AG04450 (cell line): Measurements from ENCODE around the gene CENPP. TPM values are rescaled to one million over a fixed set of nuclear protein-coding genes. Genes with fewer than 3 reads are reported as not detected.

Experiments used
- CTCF ChIA-PET: fragments of 300-600, 350-600 bp; formaldehyde crosslinking; extraction: SDS; loops from one replicate; lab custom pipeline; 2022; ENCODE audit warnings: antibody characterized with exemption, inconsistent platforms; lab: Charles Lee
- POLR2A ChIA-PET: fragments of 350-600 bp; formaldehyde crosslinking; extraction: SDS; loops from one replicate; lab custom pipeline; 2021; ENCODE audit warnings: antibody characterized with exemption, inconsistent platforms; lab: Yijun Ruan, JAX
- DNase-seq: peaks from one replicate; pipeline ENCODE4 v3.0.0-alpha.2; 2011; ENCODE audit warnings: low read depth, low spot score
- H3K27ac ChIP-seq: one replicate; pipeline ENCODE4 v1.5.1; 2012; ENCODE audit warnings: low read depth, low read length, control low read depth
- H3K27me3 ChIP-seq: one replicate; pipeline ENCODE4 v1.6.0; 2012; ENCODE audit warnings: low read length; ENCODE audit not compliant: control insufficient read depth, insufficient read depth
- H3K4me3 ChIP-seq: 2 replicates; pipeline ENCODE4 v1.5.1; 2011; ENCODE audit warnings: mild to moderate bottlenecking, low read depth, low read length, control low read depth
- H3K9me3 ChIP-seq: 2 replicates; pipeline ENCODE4 v1.5.1; 2012; ENCODE audit warnings: low read length; ENCODE audit not compliant: control insufficient read depth, insufficient read depth
- polyA plus RNA-seq: library from polyadenylated mRNA; depleted of rRNA; stranded (reverse); fragments of >200 nt; gene quantifications from 2 replicates; pipeline ENCODE4 v1.2.3, GENCODE V29; 2011
- TF ChIP-seq, protein P1 (sequence below): IDR thresholded peaks from 2 replicates; pipeline ENCODE4 v1.5.1; 2011; ENCODE audit warnings: low read depth, low read length, control low read depth, inconsistent platforms

The CENPP gene
- polyA plus RNA-seq, 1 experiment = 4.4 TPM

DNA sequence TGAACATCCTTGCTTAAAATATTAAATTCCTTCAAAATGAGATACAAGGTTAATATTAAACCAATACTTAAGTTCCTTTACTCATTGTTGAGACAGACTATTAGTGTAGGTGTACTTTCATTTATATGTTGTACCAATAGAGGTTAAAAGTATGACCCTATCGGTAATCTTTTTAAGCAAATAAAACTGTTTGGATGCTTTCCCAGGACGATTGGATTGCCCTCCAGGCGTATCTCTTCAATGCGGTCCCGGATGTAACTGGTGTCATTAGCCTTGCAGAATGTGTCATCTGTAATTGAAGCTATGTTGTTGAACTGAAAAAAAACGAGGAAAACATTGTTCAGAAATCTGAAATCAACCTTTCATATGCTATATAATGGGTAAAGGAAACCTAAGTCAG lies 59.7 kb downstream of the CENPP start:
- ChIA-PET CTCF (no interaction called here), POLR2A (no interaction called here)
- no peak overlapping the region for H3K27ac ChIP-seq
- no peaks in the 10 kb centered on the region for H3K9me3 ChIP-seq
- no peak overlapping the region for H3K4me3 ChIP-seq
- no peaks in the 10 kb centered on the region for H3K27me3 ChIP-seq
- DNase-seq = no peak
- TF ChIP-seq, protein P1, sequence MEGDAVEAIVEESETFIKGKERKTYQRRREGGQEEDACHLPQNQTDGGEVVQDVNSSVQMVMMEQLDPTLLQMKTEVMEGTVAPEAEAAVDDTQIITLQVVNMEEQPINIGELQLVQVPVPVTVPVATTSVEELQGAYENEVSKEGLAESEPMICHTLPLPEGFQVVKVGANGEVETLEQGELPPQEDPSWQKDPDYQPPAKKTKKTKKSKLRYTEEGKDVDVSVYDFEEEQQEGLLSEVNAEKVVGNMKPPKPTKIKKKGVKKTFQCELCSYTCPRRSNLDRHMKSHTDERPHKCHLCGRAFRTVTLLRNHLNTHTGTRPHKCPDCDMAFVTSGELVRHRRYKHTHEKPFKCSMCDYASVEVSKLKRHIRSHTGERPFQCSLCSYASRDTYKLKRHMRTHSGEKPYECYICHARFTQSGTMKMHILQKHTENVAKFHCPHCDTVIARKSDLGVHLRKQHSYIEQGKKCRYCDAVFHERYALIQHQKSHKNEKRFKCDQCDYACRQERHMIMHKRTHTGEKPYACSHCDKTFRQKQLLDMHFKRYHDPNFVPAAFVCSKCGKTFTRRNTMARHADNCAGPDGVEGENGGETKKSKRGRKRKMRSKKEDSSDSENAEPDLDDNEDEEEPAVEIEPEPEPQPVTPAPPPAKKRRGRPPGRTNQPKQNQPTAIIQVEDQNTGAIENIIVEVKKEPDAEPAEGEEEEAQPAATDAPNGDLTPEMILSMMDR = no peak

DNA sequence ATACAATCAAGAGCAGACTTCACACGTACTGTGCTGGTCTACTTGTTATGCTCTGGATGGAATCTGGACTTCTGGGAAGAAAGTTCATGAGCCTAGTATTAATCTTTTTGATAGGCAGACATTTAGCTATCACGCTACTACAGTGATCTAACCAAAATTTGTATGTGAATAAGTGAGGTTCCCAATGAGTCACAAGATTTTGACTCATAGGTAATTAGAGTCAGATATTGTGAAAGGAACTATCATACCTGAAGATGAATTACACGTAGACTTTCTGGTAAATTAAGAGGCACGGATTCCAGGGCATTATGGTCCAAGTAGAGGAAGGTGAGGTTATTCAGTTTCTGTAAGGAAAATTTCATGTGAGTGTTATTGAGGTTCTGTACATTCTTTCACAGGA lies 60.2 kb downstream of the CENPP start:
- ChIA-PET POLR2A (no interaction called here), CTCF (no interaction called here)
- no peak overlapping the region for H3K27ac ChIP-seq

DNA sequence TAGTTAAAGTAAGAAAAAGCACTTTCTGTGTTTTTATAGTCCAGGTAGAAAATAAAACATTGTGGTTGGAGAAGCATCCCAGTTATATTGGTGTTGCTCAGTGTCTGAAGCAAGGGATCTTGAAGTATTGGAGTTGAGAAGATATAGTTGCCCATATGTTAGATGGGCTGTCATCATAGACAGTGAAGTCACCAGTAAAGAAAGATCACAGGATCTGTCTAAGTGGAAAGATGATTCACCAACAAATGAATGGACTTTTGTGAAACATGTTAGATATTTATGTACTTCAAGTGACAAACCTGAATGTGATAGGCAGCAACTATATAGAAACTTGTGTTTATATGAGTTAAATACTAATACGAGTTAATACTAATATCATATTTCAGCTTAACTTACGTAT lies 66.9 kb downstream of the CENPP start:
- DNase-seq = no peak
- POLR2A ChIA-PET = no interaction called here

More for the DNA sequence above, 60.2 kb downstream of the CENPP start:
- Histone ChIP-seq H3K27me3 (no peaks in the 10 kb centered on the region), H3K4me3 (no peak overlapping the region), H3K9me3 (no peaks in the 10 kb centered on the region)
- DNase-seq = no peak
- TF ChIP-seq, protein P1 = no peak

DNA sequence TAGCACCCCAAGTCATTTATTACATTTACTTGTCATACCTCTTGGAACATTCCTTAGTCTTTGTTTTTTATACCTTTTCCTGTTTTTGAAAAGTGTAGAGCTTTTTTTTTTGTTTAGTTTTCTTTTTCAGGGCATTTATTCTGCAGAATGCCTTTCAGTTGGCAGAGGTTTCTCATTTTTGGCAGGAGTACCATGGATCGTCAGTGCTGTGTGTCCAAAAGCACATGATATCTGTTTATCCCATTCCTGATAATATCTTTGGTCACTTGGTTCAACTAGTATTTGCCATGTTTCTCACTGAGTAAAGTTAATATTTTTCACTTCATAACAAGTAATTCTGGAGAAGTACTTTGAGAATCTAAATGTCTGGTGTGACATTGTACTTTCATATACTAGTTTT lies 67.9 kb downstream of the CENPP start:
- H3K4me3 ChIP-seq = no peak overlapping the region

More for the DNA sequence above, 66.9 kb downstream of the CENPP start:
- Histone ChIP-seq H3K9me3 (no peaks in the 10 kb centered on the region), H3K27ac (no peak overlapping the region), H3K27me3 (no peaks in the 10 kb centered on the region), H3K4me3 (no peak overlapping the region)
- CTCF ChIA-PET = interaction anchor here (1.0 kb wide), 1 partner anchor 47 kb away, joined by 3 read pairs; no protein-coding TSS in a partner anchor
- TF ChIP-seq, protein P1 = no peak

DNA sequence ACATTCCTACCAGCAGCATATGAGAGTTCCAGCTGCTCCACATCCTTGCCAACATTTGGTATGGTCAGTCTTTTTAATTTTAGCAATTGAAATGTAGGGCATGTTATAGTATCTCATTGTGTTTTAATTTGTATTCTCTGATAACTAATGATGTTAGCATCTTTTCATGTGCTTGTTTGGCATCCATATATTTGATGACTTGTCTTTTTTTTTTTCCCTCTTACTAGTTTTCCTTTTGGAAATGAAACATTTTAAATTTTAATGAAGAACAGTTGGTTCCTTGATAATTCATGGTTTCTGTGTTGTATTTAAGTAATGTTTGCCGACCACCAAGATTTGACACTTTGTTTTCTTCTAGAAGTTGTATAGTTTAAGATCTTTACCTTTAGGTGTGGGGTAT lies 69.9 kb downstream of the CENPP start:
- no peaks in the 10 kb centered on the region for H3K9me3 ChIP-seq
- POLR2A ChIA-PET = no interaction called here
- no peak overlapping the region for H3K4me3 ChIP-seq
- no peak for DNase-seq
- no peaks in the 10 kb centered on the region for H3K27me3 ChIP-seq
- H3K27ac ChIP-seq = no peak overlapping the region
- CTCF ChIA-PET = no interaction called here
- TF ChIP-seq, protein P1 = no peak

More for the DNA sequence above, 67.9 kb downstream of the CENPP start:
- TF ChIP-seq, protein P1 = no peak
- H3K27me3 ChIP-seq = no peaks in the 10 kb centered on the region
- H3K27ac ChIP-seq = no peak overlapping the region
- CTCF ChIA-PET = interaction anchor here (1.0 kb wide), 1 partner anchor 46 kb away, joined by 3 read pairs; no protein-coding TSS in a partner anchor
- DNase-seq = no peak
- POLR2A ChIA-PET = no interaction called here
- no peaks in the 10 kb centered on the region for H3K9me3 ChIP-seq
